Measurements from ENCODE around the gene DDX54.
"Not testable (repeated sequence)": the region's sequence is repeated elsewhere in the genome, so short reads cannot be mapped to it uniquely, and the experiment has no call there.

Gene DDX54

DNA sequence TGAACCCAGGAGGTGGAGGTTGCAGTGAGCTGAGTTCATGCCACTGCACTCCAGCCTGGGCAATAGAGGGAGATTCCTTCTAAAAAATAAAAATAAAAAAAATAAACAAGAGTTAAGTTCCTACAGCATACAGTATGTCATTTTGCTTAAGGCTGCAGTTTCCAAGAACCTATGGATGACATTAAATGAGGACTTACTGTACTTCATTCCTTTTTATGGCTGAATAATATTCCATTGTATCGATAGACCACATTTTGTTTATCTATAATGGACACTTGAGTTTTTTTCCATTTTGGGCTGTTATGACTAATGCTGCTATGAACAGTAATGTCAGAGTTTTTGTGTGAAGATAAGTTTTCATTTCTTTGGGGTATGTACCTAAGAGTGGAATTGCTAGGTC is 67.1 kb downstream of the DDX54 start:
- no peaks in the 10 kb centered on the region for H3K27me3 ChIP-seq (ENCODE audit: insufficient read depth, poor library complexity, severe bottlenecking)
- H3K4me3 ChIP-seq (replicated peaks; ENCODE audit: insufficient read depth, low read length) = no peak overlapping the region
- TF ChIP-seq, protein P1, sequence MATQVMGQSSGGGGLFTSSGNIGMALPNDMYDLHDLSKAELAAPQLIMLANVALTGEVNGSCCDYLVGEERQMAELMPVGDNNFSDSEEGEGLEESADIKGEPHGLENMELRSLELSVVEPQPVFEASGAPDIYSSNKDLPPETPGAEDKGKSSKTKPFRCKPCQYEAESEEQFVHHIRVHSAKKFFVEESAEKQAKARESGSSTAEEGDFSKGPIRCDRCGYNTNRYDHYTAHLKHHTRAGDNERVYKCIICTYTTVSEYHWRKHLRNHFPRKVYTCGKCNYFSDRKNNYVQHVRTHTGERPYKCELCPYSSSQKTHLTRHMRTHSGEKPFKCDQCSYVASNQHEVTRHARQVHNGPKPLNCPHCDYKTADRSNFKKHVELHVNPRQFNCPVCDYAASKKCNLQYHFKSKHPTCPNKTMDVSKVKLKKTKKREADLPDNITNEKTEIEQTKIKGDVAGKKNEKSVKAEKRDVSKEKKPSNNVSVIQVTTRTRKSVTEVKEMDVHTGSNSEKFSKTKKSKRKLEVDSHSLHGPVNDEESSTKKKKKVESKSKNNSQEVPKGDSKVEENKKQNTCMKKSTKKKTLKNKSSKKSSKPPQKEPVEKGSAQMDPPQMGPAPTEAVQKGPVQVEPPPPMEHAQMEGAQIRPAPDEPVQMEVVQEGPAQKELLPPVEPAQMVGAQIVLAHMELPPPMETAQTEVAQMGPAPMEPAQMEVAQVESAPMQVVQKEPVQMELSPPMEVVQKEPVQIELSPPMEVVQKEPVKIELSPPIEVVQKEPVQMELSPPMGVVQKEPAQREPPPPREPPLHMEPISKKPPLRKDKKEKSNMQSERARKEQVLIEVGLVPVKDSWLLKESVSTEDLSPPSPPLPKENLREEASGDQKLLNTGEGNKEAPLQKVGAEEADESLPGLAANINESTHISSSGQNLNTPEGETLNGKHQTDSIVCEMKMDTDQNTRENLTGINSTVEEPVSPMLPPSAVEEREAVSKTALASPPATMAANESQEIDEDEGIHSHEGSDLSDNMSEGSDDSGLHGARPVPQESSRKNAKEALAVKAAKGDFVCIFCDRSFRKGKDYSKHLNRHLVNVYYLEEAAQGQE (IDR thresholded peaks at IDR 0.05; ENCODE audit: insufficient replicate concordance, low read depth) = no peak
- TF ChIP-seq GABPA (IDR thresholded peaks at IDR 0.05; ENCODE audit: low read depth) = no peak
- no peak for TF ChIP-seq POLR2AphosphoS5 (IDR thresholded peaks at IDR 0.05; ENCODE audit: low read depth)
- TF ChIP-seq, protein P2, sequence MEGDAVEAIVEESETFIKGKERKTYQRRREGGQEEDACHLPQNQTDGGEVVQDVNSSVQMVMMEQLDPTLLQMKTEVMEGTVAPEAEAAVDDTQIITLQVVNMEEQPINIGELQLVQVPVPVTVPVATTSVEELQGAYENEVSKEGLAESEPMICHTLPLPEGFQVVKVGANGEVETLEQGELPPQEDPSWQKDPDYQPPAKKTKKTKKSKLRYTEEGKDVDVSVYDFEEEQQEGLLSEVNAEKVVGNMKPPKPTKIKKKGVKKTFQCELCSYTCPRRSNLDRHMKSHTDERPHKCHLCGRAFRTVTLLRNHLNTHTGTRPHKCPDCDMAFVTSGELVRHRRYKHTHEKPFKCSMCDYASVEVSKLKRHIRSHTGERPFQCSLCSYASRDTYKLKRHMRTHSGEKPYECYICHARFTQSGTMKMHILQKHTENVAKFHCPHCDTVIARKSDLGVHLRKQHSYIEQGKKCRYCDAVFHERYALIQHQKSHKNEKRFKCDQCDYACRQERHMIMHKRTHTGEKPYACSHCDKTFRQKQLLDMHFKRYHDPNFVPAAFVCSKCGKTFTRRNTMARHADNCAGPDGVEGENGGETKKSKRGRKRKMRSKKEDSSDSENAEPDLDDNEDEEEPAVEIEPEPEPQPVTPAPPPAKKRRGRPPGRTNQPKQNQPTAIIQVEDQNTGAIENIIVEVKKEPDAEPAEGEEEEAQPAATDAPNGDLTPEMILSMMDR (IDR thresholded peaks at IDR 0.05; ENCODE audit: insufficient read depth, low read length) = no peak
- no peak for TF ChIP-seq SPI1 (IDR thresholded peaks at IDR 0.05; ENCODE audit: borderline replicate concordance, low read depth)
- H3K27ac ChIP-seq (replicated peaks) = no peak overlapping the region
- no peak for DNase-seq (ENCODE audit: low read depth in 1 of 2, low spot score in 1 of 2)

GRCh38 chr12:113117684-113118083 is 67.6 kb downstream of the DDX54 start:
- H3K27me3 ChIP-seq (ENCODE audit: insufficient read depth, poor library complexity, severe bottlenecking); H3K4me3 ChIP-seq (replicated peaks; ENCODE audit: insufficient read depth, low read length); DNase-seq (ENCODE audit: low read depth in 1 of 2, low spot score in 1 of 2); H3K27ac ChIP-seq (replicated peaks): not testable (repeated sequence)

- no peak for DNase-seq (ENCODE audit: low read depth in 1 of 2, low spot score in 1 of 2)
- TF ChIP-seq POLR2AphosphoS5 (IDR thresholded peaks at IDR 0.05; ENCODE audit: low read depth) (no peak), GABPA (IDR thresholded peaks at IDR 0.05; ENCODE audit: low read depth) (no peak), SPI1 (IDR thresholded peaks at IDR 0.05; ENCODE audit: borderline replicate concordance, low read depth) (no peak)
- TF ChIP-seq, protein P1 (IDR thresholded peaks at IDR 0.05; ENCODE audit: insufficient replicate concordance, low read depth) = no peak
- TF ChIP-seq, protein P2 (IDR thresholded peaks at IDR 0.05; ENCODE audit: insufficient read depth, low read length) = no peak
- no peak overlapping the region for H3K27ac ChIP-seq (replicated peaks)
- H3K4me3 ChIP-seq (replicated peaks; ENCODE audit: insufficient read depth, low read length) = no peak overlapping the region
- no peaks in the 10 kb centered on the region for H3K27me3 ChIP-seq (ENCODE audit: insufficient read depth, poor library complexity, severe bottlenecking)
Measured at GRCh38 chr12:113116875-113117274, 68.4 kb downstream of the DDX54 start.

DNA sequence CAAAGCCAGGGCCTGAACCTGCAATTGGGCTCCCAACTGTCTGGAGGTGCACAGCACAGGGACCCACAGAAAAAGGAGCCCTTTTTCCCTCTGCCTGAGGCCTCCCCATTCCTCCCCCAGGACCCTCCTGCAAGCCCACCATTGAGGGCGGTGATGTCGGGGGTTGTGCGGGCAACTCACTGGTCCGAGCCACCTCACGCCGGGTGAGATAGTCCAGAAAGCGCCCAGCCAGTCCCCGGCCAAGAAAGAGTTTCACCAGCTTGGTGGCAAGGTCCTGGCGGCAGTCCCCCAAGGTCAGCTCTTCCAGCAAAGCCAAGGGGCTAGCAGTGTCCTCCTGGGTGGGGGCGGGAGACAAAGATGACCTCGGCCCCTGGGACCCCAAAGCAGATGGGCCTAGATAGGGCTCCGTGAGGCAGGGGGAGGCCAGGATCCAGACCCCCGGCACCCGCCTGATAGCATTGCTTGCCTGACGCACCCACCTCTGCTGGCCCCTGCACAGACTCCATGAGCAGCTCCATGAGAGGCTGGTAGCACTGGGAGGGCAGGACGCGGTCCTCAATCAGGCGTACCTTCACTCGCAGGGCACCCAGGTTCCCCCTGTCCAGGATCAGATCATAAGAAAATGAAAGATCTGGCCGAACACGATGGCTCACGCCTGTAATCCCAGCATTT is 69.7 kb downstream of the DDX54 start:
- Histone ChIP-seq H3K4me3 (replicated peaks; ENCODE audit: insufficient read depth, low read length) (no peak overlapping the region), H3K27me3 (ENCODE audit: insufficient read depth, poor library complexity, severe bottlenecking) (no peaks in the 10 kb centered on the region), H3K27ac (replicated peaks) (no peak overlapping the region)
- TF ChIP-seq, protein P2 (IDR thresholded peaks at IDR 0.05; ENCODE audit: insufficient read depth, low read length) = no peak
- no peak for DNase-seq (ENCODE audit: low read depth in 1 of 2, low spot score in 1 of 2)

Data from HL-60 (cell line).